Pancreas (tissue), 10 donors: Measurements from ENCODE around the gene SPATA3. TPM values are rescaled to one million over a fixed set of nuclear protein-coding genes. Genes with fewer than 3 reads are reported as not detected.

Experiments used
- ATAC-seq, 4 donors: fragments of 200-7000 bp; cut with Tn5 transposase; one replicate each; pipeline versions ENCODE4 v1.8.0 to v1.9.1; 2020; ENCODE audit warnings: mild to moderate bottlenecking in 4 of 4, moderate library complexity in 4 of 4
- DNase-seq, 6 donors: peaks; one replicate each; pipeline ENCODE4 v3.0.0-alpha.2; 2020
- FAIRE-seq: peaks from 2 replicates; lab custom pipeline; 2012; peaks lifted over from hg19 to GRCh38; lab: Jason Lieb, UNC
- H3K27ac ChIP-seq, 4 donors: fragments of 200-600 bp; sonication (generic); 1 replicate in 3 of 4; 2 replicates in 1 of 4; pipeline versions ENCODE4 v1.5.0 to v1.8.0; 2020
- H3K27me3 ChIP-seq, 4 donors: fragments of 200-600 bp; one replicate each; pipeline ENCODE4 v1.8.0; 2021
- H3K36me3 ChIP-seq, 3 donors: fragments of 200-600 bp; sonication (generic) in 1 of 3; one replicate each; pipeline versions ENCODE4 v1.5.0 to v1.8.0; 2020 to 2021
- H3K4me1 ChIP-seq, 3 donors: fragments of 200-600 bp; one replicate each; pipeline ENCODE4 v1.8.0; 2021
- H3K4me3 ChIP-seq, 4 donors: fragments of 200-600 bp; sonication (generic) in 2 of 4; one replicate each; pipeline versions ENCODE4 v1.5.0 to v1.8.0; 2020 to 2021
- H3K9me3 ChIP-seq, 4 donors: fragments of 200-600 bp; one replicate each; pipeline ENCODE4 v1.8.0; 2021
- WGBS, 2 donors: extraction: QIAGEN DNeasy Blood & Tissue Kit; methylation state at CpG; one replicate each; pipeline ENCODE4 v1.1.7; 2013; 5-methylcytosine and 5-hydroxymethylcytosine counted together
- intact Hi-C, 3 donors: fragments of 100-400 bp; cut with DNase I; formaldehyde crosslinking; loops; one replicate each; pipeline versions ENCODE4 v1.11.1 to v1.14.2; 2022
- polyA plus RNA-seq, 2 donors: library from polyadenylated mRNA; stranded (reverse); fragments of 200-250 nt; gene quantifications; one replicate each; pipeline ENCODE4 v1.2.3, GENCODE V29; 2013
- total RNA-seq, 6 donors: library from RNA; stranded (reverse); fragmentation: NEBNext Ultra II Directional in 4 of 6; extraction: Animal tissue kit (Norgen Biotek cat#: 25700) in 4 of 6; gene quantifications; one replicate each; pipeline versions ENCODE4 v1.2.1 to v1.2.4, GENCODE V29; 2021 to 2023
- TF ChIP-seq, protein P1 (sequence below), 4 donors: fragments of 200-600 bp; sonication (generic) in 3 of 4; IDR thresholded peaks; one replicate each; pipeline versions ENCODE4 v1.5.0 to v1.8.0; 2021; ENCODE audit warnings: antibody characterized with exemption in 4 of 4
- donor health status: healthy with polysubstance abuse.
- donor health status: DM: no; HTN: no; CAD: no; lungs with moderate emphysema.
- donor health status: DM: no; HTN: no; CAD: no.
- donor health status: control.
- donor health status: control.
- donor health status: Bipolar disorder and iron deficiency.
- donor health status: DM: yes; HTN: yes; CAD: no.
- donor health status: DM: no; HTN: no; CAD: no.
- donor health status: DM: no; HTN: no; CAD: no.
- donor health status: DM: yes; HTN: yes; CAD: no.

Gene SPATA3
- total and polyA plus RNA-seq, 8 donors, result not detected

- Histone ChIP-seq H3K9me3 (no peaks in the 10 kb centered on the region), H3K27me3 (no peaks in the 10 kb centered on the region), H3K36me3 (no peaks in the 10 kb centered on the region), H3K4me1 (no peaks in the 10 kb centered on the region), H3K4me3 (no peak overlapping the region), H3K27ac (no peak overlapping the region)
- TF ChIP-seq, protein P1, sequence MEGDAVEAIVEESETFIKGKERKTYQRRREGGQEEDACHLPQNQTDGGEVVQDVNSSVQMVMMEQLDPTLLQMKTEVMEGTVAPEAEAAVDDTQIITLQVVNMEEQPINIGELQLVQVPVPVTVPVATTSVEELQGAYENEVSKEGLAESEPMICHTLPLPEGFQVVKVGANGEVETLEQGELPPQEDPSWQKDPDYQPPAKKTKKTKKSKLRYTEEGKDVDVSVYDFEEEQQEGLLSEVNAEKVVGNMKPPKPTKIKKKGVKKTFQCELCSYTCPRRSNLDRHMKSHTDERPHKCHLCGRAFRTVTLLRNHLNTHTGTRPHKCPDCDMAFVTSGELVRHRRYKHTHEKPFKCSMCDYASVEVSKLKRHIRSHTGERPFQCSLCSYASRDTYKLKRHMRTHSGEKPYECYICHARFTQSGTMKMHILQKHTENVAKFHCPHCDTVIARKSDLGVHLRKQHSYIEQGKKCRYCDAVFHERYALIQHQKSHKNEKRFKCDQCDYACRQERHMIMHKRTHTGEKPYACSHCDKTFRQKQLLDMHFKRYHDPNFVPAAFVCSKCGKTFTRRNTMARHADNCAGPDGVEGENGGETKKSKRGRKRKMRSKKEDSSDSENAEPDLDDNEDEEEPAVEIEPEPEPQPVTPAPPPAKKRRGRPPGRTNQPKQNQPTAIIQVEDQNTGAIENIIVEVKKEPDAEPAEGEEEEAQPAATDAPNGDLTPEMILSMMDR (IDR thresholded peaks at IDR 0.05), result no peak
- no peak for ATAC-seq
- intact Hi-C loops, result no loop called here
- FAIRE-seq, result no peak
- 80 to 95% methylated on average over 1 of the region's 1 CpG for WGBS, 2 donors
- DNase-seq, result no peak
These were observed 15.5 kb upstream of the SPATA3 start for GRCh38 chr2:230980468-230980867.

DNA sequence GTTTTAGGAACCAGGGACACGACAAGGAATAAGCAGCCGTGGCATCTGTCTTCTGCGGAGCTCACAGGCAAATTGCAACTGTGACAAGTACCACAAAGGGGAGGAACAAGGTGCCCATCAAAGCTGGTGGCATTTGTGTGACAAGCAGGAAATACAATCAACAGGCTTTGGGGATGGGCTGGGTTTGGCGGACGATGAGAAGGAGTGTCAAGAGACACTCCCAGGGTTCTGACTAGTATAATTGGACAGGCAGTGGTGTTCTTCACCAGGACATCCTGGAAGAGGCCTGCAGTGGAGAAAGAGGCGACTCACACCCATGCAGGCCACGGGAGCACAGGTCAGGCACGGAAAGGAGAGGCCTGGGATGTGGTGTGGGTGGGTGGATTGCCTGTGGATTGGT is 14.2 kb upstream of the SPATA3 start:
- Histone ChIP-seq H3K27me3 (no peaks in the 10 kb centered on the region), H3K27ac (no peak overlapping the region), H3K4me1 (no peaks in the 10 kb centered on the region), H3K36me3 (no peaks in the 10 kb centered on the region), H3K9me3 (no peaks in the 10 kb centered on the region), H3K4me3 (no peak overlapping the region)
- no peak for FAIRE-seq
- DNase-seq, result no peak
- intact Hi-C loops, result no loop called here
- WGBS, 2 donors, result 73 to 83% methylated on average over 8 of the region's 8 CpGs
- TF ChIP-seq, protein P1 (IDR thresholded peaks at IDR 0.05), result no peak
- no peak for ATAC-seq

- H3K27ac ChIP-seq, result no peak overlapping the region
- H3K36me3 ChIP-seq, result no peaks in the 10 kb centered on the region
- FAIRE-seq (no peak), DNase-seq (no peak), ATAC-seq (no peak)
- intact Hi-C loops, result no loop called here
- WGBS, 2 donors, result 75 to 79% methylated on average over 5 of the region's 5 CpGs
- TF ChIP-seq, protein P1 (IDR thresholded peaks at IDR 0.05), result no peak
- no peaks in the 10 kb centered on the region for H3K27me3 ChIP-seq
- no peaks in the 10 kb centered on the region for H3K9me3 ChIP-seq
- no peaks in the 10 kb centered on the region for H3K4me1 ChIP-seq
- no peak overlapping the region for H3K4me3 ChIP-seq
These were observed 13.8 kb upstream of the SPATA3 start for GRCh38 chr2:230982126-230982525.

DNA sequence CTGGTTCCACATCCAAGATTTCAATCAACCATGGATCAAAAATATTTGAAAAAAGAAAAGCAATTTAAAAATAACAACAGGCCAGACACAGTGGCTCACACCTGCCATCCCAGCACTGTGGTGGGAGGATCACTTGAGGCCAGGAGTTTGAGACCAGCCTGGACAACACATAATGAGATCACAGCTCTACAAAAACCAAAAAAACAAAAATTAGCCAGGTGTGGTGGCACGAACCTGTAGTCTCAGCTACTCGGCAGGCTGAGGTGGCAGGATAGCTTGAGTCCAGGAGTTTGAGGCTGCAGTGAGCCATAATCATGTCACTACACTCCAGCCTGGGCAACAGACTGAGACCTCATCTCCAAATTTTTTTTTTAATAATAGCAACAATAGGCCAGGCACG is 13.4 kb upstream of the SPATA3 start:
- DNase-seq (no peak), FAIRE-seq (no peak), ATAC-seq (no peak)
- Histone ChIP-seq H3K9me3 (no peaks in the 10 kb centered on the region), H3K36me3 (no peaks in the 10 kb centered on the region), H3K27me3 (no peaks in the 10 kb centered on the region), H3K27ac (no peak overlapping the region), H3K4me3 (no peak overlapping the region), H3K4me1 (no peaks in the 10 kb centered on the region)
- WGBS, 2 donors, result 50 to 65% methylated on average over 3 of the region's 3 CpGs
- intact Hi-C loops, result no loop called here
- TF ChIP-seq, protein P1 (IDR thresholded peaks at IDR 0.05), result no peak

DNA sequence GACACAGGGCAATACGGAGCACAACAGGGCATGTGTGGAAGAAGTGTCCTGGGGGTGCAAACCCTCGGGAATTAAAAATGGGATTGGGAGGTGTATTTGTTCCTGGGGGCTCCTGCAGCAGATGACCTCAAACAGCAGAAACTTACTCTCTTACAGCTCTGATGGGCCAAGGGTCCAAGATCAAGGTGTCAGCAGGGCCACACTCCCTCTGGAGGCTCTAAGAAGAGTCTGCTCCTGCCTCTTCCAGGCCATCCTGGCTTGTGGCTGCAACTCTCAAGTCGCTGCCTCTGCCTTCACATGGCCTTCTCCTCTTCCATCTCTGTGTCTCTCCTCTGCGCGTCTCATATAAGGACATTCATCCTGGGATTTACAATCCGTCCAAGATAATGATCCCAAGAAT is 12.4 kb upstream of the SPATA3 start:
- TF ChIP-seq, protein P1 (IDR thresholded peaks at IDR 0.05), result no peak

More for the DNA sequence above, 12.4 kb upstream of the SPATA3 start:
- no peaks in the 10 kb centered on the region for H3K27me3 ChIP-seq
- no peak for DNase-seq
- no peak overlapping the region for H3K4me3 ChIP-seq
- H3K36me3 ChIP-seq, result no peaks in the 10 kb centered on the region
- no peak for ATAC-seq
- no peaks in the 10 kb centered on the region for H3K9me3 ChIP-seq
- 73 to 86% methylated on average over 6 of the region's 6 CpGs for WGBS, 2 donors
- FAIRE-seq, result no peak
- no peak overlapping the region for H3K27ac ChIP-seq
- intact Hi-C loops, result no loop called here
- no peaks in the 10 kb centered on the region for H3K4me1 ChIP-seq
